HG03097 (cell line): Measurements from ENCODE around the gene FTSJ3.

Experiments used
- ATAC-seq: cut with Tn5 transposase; IDR thresholded peaks from one replicate; pipeline ENCODE4 v1.9.1; 2021; ENCODE audit not compliant: unreplicated experiment, low FRiP score

The FTSJ3 gene

DNA sequence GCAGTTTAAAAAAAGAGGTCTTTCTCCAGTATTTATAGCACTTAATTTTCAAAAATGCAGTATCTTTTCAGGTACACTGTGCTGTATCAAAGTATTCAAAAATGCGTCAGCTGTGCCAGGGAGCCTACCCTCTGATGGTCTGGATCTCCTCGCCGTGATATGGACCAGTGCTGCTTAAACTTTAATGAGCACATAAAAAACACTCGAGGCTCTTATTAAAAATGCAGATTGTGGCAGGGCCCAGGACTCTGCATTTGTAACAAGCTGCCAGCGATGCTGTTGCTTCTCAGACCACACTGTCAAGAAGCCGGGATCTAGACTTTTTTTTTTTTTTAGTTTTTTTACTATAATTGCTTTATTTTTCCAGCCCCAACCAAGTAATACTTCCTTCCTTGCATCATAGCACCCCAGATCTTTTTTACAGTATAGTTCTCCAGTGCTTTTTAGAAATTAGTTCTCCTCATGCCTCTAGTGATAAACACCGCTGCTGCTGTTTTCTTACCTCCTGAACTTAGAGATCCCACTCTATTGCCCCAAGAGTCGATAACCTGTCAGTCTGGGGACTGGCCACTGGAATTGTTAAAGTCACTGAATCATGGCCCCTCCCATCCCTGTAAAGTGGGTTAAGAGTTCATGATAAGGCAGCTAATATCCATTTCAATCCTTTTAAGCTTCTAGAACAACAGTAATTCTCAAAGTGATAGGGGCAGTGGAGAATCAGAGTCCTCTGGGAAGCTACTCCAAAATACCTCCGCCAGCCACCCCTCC lies 16.6 kb upstream of the FTSJ3 start:
- no peak for ATAC-seq

DNA sequence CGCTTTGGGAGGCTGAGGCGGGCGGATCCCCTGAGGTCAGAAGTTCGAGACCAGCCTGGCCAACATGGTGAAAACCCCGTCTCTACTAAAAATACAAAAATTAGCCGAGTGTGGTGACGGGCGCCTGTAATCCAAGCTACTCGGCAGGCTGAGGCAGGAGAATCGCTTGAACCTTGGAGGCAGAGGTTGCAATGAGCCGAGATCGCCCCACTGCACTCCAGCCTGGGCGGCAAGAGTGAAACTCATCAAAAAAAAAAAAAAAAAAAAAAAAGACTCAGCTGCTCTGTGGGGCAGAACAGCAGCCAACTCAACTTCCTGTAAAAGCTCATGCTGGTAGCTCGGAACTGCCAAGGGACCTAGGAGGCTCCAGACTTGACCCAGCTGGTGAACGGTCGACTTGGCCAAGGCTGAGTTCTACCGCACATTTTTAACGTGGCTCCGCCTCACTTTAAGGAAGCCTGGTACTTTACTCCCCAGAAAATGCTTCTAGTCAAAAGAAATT lies 16.0 kb upstream of the FTSJ3 start:
- ATAC-seq: peak; percentile 23

DNA sequence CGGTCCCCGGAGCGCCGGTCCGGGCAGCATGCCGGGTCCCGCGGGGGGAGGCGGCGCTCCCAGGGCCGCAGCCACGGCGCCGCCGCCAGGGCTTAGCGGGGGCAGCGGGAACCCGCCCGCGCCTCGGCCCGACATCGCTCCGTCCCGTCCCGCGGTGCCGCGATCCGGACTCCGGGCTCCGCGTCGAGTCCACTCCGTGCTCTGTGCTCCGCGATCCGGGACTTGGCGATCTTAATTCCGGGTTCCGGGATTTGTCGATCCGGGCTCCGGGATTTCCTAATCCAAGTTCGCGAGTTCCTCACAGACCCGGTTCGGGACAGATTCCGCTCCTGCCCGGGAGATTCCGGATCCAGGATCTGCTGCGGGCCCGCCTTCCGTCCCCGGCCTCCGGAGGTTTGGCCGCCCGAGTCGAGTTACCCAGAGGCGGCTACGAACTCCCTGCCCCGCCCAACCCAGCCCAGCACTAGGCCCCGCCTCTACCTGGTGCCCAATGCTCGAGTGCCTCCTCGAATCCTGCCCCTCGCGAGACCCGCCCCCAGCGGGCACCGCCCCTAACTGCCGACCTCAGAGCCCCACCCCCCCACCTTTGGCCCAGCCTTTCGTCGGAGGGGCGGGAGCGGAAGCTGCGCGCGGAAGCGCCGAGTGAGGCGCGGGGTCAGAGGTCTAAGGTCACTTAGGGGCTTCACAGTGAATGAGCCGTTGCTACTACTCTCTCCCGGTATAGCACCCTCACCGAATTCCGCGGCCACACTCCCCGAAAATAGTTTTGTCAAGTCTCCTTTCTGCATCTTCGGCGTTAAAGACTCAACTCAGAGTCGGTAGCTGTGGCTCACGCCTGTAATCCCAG lies 15.3 kb upstream of the FTSJ3 start, which contains the start of gene SMARCD2:
Gene SMARCD2, minus strand, starts transcription at position 146 of the 847 bp plus-strand sequence. Its CDS starts 11 bp downstream, at position 135.
- peak; percentile 66 for ATAC-seq

DNA sequence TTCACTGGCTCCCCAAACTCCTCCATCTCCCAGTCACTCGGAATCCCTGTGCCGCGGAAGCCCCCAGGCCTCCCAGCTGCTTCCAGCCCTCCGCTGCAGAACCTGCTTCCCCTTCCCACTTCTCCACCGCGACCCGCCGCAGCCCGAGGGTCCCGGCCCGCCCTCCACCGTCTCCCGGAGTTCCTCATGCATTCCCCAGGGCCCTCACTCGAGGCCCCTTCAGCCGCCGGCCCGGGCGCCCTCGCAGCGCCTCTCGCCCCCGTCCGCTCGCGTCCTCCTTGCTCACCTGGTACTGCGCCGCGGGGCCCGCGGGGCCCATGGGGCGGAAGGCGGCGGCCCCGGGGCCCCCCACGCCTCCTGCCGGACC lies 14.7 kb upstream of the FTSJ3 start:
- ATAC-seq: no peak

DNA sequence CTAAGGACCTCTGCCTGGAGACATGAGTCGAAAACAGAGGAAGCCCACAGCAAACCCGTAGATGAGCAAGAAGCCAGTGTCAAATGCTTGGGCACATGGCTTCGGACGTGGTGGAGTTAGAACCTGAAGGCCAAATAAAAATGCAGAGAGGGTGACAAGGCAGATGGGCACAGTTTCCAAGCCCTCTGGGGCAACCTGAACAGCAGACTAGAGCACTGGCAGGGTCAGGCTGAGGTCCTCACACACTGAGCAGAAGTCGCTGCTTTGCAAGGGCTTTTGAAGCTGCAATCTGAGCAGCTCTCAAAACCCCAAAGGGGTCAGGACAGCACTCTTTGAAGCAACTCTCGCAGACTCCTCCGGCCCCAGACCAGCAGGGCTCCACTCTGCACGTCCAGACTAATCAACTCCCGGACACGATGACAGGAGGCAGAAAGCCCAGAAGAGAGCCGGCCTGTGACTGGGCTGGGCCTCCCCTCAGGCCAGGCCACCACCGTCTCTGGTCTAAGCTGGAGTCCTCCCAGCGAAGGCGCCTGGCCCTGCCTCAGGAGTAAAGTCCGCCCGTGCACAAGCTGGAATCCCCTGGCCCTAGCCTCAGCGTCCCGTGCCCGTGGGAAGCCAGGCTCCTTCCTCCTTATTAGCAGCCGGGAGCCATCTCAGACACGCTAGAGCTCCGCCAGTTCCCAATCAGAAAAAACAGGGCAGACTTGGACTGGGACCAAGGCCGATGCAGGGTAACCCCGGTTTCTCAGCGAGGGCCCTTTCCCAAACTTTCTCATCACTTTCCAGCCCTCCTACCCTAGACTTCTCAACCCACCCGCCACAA lies 14.1 kb upstream of the FTSJ3 start:
- ATAC-seq: no peak

DNA sequence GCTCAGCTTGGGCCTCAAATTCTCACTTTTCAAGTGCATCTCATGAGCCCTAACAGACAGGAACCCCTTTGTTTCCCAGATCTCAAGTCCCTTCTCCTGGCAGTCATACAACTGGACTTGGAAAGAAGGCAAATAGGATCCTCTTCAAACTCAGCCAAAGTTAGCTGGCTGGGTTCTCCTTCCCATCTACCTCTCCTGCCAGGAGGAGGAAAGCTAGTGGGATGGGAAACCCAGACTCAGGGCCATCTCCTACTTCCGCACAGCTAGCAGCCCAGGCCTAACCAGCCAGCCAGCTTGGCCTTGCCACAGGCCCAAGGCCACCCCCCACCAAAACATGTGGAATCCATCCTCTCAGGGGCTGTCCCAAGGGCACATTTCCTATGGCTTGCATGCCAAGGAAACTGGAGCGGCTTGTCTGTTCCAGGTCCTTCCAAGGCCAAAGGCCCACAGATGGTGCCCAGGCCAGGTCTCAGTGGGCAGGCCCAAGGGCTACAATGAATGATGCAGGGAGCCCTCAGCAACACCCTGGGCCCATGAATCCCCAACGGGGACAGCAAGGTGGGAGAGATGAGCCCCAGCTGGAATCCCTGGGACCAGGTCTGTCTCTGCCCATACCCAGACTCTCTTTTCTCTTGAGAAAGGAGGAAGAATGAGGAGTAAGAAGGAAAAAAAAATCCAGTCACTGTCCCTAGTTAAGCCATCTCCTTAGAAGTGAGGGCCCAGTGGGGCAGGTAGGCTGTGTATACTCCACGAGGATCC lies 13.3 kb upstream of the FTSJ3 start:
- no peak for ATAC-seq

DNA sequence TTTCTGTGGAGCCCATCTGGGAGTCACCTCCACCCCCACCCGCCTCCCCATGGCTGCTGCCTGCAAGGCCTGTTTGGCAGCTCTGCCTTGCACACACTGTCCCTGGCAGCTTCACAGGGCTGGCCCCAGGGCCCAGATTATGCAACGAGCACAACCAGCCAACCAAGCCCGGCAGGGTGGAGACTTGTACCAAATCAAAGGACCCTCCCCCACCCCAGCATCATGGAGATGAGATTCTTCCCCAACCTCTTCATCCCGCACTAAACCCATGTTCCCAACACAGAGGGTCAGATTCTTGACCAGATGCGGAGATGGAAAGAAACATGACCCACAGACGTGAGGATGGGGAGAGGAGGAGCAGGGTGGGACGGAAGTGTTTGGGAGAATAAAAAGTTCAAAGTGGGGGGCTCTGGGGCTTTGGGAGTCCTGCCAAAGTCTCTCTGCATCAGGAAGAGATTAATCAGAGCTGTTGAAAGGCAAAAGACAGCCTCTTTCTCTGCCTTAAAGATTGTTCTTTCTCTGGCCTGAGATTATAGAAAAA lies 11.2 kb upstream of the FTSJ3 start:
- ATAC-seq: no peak

DNA sequence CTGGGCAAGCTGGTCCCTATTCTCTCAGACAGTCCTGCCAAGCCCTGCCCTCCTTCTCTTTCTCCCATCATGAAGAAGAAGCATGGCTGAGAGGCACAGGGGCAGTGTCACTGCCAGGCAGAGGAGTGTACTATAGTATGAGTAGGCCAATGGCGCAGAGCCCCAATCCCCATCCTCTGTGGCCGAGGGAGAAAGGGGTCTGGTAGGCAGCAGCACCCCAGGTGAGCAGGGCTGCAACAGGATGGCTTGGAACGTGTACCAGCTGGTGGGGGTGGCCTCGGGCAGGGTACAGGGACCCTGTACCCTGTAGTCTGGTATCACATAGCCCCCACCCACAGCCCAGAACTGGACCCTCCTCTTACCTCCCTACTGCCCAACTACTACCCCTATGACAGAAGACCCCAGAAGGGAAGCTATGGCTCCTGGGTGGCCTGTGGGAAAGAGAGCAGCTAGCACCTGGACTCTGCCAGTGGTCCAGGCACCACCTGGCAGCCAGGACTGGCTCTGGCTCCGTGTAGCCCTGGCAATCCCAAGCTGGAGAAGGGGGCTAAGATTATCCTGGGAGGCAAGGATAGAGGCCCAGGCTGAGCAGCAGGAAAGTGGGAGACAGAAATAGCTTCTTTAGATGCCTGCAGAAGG lies 10.6 kb upstream of the FTSJ3 start:
- no peak for ATAC-seq

DNA sequence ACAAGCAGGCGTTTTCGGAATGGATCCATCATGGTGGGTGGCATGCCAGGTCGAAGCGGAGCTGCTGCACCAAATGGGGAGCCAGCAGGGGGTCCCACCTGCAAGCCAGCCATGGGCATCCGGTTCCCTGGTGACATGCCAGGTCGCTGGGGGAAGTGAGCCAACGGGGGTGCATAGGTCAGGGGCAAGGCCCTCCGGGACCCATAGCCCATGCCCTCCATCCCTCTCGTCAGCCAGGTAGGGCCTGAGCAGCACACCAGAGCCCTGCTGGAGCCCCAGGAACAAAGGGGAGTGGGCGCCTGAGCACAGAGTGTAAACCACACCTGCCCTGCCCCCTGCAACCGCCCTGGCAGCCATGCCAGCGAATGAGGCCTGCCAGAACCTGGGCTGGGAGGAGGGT lies 10.0 kb upstream of the FTSJ3 start:
- ATAC-seq: no peak

DNA sequence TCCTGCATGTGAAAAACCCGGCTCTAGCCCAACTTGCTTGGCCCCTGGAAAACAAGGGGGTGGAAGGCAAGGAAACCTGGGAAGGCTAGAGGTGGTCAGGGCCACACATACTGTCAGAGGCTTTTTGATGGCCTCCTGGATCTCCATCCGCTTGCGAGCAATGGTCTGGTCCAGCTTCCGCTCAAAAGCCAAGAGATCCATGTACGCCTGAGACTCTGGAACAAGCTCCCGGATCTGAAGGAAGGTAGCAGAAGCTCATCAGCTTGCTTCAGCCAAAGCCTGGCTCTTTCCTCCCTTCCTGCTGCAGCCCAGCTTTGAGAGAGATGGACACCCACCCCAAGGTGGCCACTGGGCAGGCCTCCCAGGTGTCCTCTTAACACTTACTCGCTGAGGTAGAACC lies 9.3 kb upstream of the FTSJ3 start:
- ATAC-seq: no peak

DNA sequence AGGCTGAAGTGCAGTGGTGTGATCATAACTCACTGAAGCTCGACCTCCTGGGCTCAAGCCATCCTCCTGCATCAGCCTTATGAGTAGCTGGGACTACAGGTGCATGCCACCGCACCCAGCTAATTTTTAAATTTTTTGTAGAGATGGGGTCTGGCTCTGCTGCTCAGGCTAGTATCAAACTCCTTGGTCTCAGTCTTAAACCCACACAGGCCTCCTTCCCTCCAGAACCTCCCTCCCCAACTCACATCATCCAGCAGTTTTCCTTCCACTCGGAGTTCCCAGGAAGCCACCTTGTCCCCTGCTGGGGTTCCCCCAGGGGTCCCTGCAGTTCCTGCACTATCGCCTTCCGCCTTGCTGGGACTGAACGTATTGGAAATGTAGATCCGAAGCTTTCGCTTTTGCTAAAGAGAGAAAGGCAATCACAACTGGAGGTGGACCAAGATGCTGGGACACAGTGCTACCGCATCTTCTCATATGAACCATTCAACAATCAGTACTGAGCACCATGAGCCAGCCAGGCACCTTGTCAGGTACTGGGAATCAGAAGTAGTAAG lies 7.8 kb upstream of the FTSJ3 start:
- ATAC-seq: no peak

DNA sequence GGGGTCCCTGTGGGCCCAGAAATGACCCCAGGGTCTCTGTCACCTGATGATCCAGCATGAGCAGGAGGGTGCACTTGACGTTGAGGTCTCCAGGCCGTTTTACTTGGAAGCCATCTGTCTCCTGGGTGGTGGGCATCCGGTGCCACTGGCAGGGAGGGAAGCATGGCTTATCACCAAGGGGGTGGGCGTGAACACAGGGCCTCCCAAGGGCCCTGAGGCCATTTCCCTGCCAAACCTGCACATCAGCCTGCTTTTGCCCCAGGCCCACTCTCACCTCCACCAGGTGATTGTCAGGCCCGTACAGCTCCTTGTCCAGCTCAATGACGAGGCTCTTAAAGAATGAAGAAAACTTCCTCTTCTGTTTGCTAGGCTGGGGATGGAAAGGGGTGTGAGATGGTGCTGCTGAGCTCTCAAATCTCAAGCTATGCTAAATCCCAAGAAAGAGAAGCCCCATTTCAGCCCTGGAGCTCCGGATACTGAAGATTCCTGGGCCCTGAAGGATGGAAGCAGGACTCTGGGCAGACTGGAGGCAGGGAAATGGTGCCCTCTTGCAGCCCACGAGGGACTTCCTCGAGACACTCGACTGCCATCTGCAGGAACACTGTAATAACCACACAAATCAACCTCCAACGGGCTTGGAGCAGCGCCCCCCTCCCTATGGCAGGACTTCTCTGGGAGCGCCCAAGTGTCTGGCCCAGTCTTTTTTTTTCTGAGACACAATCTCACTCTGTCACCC lies 7.1 kb upstream of the FTSJ3 start:
- no peak for ATAC-seq

DNA sequence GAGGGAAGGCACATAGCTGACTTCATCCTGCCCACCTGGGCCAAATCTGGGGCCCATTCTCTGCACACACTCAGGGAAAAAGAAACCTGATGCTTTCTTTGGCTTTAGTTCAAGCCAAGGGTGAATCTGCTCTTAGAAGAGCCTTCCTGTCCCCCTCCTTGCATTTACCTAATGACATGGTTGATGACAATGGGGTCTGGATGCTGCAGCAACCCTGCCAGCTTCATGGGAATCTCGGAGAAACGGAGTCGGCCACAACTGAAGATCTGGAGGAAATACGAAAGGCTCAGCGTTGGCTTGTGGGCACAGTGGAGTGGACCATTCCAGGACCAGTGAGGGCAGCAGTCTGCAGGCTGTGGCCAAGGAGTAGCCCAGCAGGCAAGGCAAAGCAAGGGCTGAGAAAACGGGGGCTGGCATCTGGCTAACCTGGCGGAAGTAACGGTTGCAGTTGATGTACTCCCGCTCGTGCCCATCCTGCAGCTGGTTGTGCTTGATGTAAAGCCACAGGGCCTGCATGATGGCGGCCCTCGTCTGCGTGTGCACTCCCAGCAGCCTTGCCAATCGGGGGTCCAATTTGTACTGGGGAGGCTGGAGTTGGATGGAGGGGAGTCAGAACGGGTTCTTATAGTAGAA lies 6.4 kb upstream of the FTSJ3 start:
- ATAC-seq: no peak

DNA sequence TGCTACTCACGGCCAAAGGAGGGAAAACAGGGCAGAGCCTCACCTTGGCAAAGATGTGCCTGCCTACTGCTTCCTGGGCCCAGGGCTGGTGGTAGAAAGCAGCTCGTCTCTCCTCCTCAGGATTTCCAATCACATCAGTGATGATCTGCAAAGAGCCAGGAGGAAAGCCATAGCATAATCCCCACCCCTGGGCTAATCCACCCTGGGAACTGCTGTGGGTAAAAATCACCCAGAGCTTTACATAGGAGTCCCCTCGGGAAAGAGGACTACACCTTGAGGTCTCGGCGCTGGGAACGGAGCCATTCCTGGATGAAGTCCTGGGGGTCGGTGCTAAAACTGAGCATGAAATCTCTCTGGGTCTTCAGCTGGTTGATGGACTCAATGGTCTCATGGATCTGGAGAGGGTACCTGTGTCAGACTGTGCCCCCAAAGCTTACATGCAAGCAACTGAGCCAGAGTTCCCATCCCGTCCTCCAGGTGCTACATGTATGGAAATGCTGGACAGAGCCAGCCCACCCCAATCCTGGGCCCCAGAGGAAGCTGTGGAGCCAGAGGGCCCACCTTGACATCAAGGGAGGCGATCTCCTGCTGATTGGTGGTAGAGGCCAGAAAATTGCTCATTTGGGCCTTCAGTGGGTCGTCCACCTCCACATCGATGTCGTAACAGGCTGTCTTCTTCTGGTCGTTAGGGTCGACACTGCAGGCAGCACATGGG lies 5.7 kb upstream of the FTSJ3 start:
- ATAC-seq: no peak

DNA sequence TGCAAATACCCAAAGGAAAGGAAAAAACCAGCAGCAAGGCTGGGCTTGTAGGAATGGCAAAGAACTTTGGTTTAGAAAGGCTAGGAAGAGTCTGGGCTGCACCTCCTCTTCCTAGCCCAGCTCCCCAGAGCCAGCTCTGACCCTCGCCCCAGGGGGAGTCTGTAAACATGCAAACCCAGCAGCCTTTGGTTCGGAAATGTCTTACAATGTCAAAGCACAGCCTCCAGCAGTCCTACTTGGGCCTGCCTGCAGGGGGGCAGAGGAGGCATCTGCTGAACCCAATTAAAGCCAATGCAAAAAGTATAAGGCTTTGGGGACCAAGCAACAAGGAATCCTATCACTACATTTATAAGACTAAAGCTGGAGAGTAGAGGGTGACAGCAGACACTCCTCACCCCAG lies 5.0 kb upstream of the FTSJ3 start:
- ATAC-seq: no peak

DNA sequence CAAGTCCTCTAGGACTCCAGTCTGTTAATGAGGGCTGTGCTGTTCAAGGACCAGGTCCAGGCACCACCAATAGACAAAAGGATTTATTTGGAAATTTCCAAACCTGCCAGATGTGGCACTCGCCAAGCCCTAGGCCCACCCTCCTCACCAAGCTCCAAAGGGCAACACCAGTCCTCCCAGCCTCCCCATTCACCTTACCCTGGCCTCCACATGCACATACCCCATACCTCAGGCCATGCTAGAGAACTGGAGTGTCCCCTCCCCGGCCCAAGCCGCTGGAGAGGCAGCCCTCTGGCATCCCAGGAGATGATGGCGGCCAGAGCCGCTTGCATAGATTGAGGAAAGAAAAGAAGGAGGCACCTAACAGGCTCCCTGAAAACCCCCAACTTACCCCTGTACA lies 4.6 kb upstream of the FTSJ3 start:
- no peak for ATAC-seq

DNA sequence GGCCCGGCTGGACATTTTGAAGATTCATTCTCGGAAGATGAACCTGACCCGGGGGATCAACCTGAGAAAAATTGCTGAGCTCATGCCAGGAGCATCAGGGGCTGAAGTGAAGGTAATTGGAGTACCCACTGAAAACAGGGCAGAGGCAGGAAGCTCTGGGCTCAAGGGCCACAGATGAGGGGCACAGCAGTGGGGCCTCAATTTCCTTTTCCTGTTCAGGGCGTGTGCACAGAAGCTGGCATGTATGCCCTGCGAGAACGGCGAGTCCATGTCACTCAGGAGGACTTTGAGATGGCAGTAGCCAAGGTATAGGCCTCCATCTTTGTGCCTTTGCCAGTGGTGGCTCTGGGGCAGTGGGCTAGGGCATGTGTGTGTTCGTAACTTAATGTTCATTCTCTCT lies 4.0 kb upstream of the FTSJ3 start:
- no peak for ATAC-seq
